MCF 10A (cell line): ENCODE results near the gene ANKMY1. TPM values are rescaled to one million over a fixed set of nuclear protein-coding genes. Genes with fewer than 3 reads are reported as not detected.

Source experiments
- BruUV-seq: library from RNA; stranded (reverse); fragments of 400-500 nt; replicated peaks from 2 replicates; lab custom pipeline; 2021; lab: Mats Ljungman, UMichigan
- CTCF ChIA-PET: fragments of 300-600 bp; sonication (Branson Sonifier 250); formaldehyde crosslinking; extraction: SDS; loops from one replicate; lab custom pipeline; 2021; ENCODE audit warnings: antibody characterized with exemption, inconsistent platforms; lab: Yijun Ruan, JAX
- POLR2A ChIA-PET: fragments of 300-600, 350-650 bp; sonication (Branson Sonifier 250); formaldehyde crosslinking; extraction: SDS; loops from one replicate; lab custom pipeline; 2020; ENCODE audit warnings: antibody characterized with exemption, inconsistent platforms; lab: Yijun Ruan, JAX
- DNase-seq: peaks from one replicate; pipeline ENCODE4 v3.0.0-alpha.2; 2018; ENCODE audit not compliant: unreplicated experiment
- H3K27ac Mint-ChIP-seq: one replicate; pipeline ENCODE4 v1.8.0; 2022; ENCODE audit warnings: mild to moderate bottlenecking, low read depth, mixed read lengths; ENCODE audit not compliant: unreplicated experiment
- H3K27me3 Mint-ChIP-seq: one replicate; pipeline ENCODE4 v1.8.0; 2022; ENCODE audit warnings: mixed read lengths; ENCODE audit not compliant: insufficient read depth, unreplicated experiment
- H3K36me3 Mint-ChIP-seq: one replicate; pipeline ENCODE4 v1.8.0; 2022; ENCODE audit warnings: mild to moderate bottlenecking, moderate library complexity, mixed read lengths; ENCODE audit not compliant: insufficient read depth, unreplicated experiment
- H3K4me1 Mint-ChIP-seq: one replicate; pipeline ENCODE4 v1.8.0; 2022; ENCODE audit warnings: mixed read lengths; ENCODE audit not compliant: insufficient read depth, unreplicated experiment
- H3K4me3 Mint-ChIP-seq: one replicate; pipeline ENCODE4 v1.8.0; 2022; ENCODE audit warnings: mild to moderate bottlenecking, moderate library complexity, mixed read lengths; ENCODE audit not compliant: unreplicated experiment
- H3K9me3 Mint-ChIP-seq: one replicate; pipeline ENCODE4 v1.8.0; 2022; ENCODE audit warnings: mixed read lengths; ENCODE audit not compliant: unreplicated experiment
- intact Hi-C: fragments of 100-400 bp; cut with micrococcal nuclease; formaldehyde crosslinking; loops from 2 replicates; pipeline ENCODE4 v1.14.1; 2022
- total RNA-seq: library from RNA; stranded (reverse); gene quantifications from 2 replicates; pipeline ENCODE4 v1.2.3, GENCODE V29; 2022
- TF ChIP-seq, protein P1 (sequence below): fragments of 200-600 bp; IDR thresholded peaks from one replicate; pipeline ENCODE4 v1.8.0; 2022; ENCODE audit warnings: antibody characterized with exemption, mild to moderate bottlenecking; ENCODE audit not compliant: unreplicated experiment

The ANKMY1 gene
- total RNA-seq, 1 experiment from 2014 or later: 22.2 TPM

DNA sequence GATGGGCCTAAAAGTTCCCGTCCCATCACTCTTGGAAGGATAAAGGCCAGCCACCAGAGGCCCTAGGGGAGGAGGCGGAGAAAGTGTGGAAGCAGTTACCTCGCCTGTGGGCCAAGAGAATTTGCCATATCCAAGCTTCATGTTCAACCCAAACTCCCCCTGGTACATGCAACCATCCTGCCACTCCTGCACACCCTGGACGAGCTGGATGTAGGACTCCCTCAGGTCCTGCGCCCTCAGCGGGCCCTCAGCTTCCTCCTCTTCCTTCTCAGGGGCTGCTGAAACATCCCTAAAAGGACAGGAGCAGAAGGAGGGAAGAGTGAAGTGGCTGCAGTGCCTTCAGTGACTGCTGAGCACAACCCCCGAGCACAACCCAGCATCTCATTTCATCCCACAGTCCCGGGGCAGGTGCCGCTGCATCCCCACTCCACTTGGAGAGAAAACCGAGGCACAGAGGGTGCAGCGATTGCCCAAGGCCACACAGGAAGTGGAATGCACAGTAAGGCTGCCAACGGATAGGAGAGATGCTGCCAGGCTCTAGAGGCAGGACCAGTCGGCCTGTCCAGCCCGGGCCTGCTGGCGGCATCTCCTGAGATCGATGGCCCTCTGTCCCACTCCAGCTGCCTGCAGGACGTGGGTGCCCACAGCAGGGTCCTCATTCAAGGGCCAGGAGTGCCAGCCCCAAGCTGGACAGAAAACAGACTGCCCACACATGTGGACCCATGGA lies 2.9 kb downstream of the ANKMY1 start:
- Mint-ChIP-seq H3K4me1 (peaks cover 16% of the 10 kb centered on the region), H3K9me3 (no peaks in the 10 kb centered on the region), H3K27ac (no peak overlapping the region), H3K36me3 (peaks cover 30% of the 10 kb centered on the region), H3K27me3 (no peaks in the 10 kb centered on the region), H3K4me3 (no peak overlapping the region)
- no TSS peak for BruUV-seq
- TF ChIP-seq, protein P1, sequence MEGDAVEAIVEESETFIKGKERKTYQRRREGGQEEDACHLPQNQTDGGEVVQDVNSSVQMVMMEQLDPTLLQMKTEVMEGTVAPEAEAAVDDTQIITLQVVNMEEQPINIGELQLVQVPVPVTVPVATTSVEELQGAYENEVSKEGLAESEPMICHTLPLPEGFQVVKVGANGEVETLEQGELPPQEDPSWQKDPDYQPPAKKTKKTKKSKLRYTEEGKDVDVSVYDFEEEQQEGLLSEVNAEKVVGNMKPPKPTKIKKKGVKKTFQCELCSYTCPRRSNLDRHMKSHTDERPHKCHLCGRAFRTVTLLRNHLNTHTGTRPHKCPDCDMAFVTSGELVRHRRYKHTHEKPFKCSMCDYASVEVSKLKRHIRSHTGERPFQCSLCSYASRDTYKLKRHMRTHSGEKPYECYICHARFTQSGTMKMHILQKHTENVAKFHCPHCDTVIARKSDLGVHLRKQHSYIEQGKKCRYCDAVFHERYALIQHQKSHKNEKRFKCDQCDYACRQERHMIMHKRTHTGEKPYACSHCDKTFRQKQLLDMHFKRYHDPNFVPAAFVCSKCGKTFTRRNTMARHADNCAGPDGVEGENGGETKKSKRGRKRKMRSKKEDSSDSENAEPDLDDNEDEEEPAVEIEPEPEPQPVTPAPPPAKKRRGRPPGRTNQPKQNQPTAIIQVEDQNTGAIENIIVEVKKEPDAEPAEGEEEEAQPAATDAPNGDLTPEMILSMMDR: no peak
- POLR2A ChIA-PET: no interaction called here
- DNase-seq: no peak
- CTCF ChIA-PET: no interaction called here
- intact Hi-C loops: no loop called here

DNA sequence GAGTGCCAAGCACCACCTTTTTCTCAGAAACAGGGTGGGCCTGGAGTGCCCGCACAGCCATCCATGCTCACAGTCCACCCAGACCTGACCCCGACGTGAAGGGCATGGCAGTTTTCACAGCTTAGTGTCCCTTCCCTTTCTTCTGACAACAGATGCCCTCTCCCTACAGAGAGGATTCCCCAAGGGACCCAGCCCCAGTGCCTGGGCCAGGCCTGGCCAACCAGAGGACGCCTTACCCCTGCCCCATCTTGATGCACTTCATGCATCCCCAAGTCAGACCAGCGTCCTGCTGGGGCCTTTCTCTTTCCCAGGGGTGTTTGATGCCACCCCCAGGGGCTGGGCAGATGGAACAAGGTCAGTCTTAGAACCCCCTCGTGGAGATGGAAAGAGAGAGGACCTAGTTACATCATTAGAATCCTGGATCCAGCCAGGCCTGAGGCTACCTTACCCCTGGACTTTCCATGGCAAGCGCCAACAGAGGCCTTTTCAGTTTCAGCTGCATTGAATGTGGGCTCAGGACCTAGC lies 3.8 kb downstream of the ANKMY1 start:
- CTCF ChIA-PET: no interaction called here
- POLR2A ChIA-PET: interaction anchor here (0.7 kb wide), 1 partner anchor 32 kb away, joined by 3 read pairs; the partner anchor contains the start of gene CAPN10
- Mint-ChIP-seq H3K4me1 (peaks cover 15% of the 10 kb centered on the region), H3K9me3 (no peaks in the 10 kb centered on the region), H3K27ac (no peak overlapping the region), H3K36me3 (peaks cover 30% of the 10 kb centered on the region), H3K27me3 (no peaks in the 10 kb centered on the region), H3K4me3 (no peak overlapping the region)
- no TSS peak for BruUV-seq
- DNase-seq: no peak
- intact Hi-C loops: no loop called here
- TF ChIP-seq, protein P1: no peak

DNA sequence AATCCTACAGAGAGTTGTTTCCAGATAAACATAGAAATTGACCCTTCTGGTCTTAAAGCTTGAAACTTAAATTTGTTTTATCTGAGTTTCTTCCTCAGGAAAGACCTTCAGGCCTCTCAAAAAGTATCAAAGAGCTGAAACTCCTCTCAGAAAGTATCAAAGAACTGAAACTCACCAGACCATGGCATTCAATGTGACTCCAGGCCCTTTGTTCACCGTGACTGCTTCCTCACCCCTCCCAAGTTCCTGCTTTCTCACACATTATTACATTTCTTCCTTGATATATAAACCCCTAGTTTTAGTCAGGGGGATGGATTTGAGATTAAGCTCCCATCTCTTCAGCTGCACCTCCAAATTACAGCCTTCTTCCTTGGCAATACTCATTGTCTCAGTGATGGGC lies 6.0 kb downstream of the ANKMY1 start:
- Mint-ChIP-seq H3K36me3 (peaks cover 24% of the 10 kb centered on the region), H3K4me3 (no peak overlapping the region), H3K27me3 (no peaks in the 10 kb centered on the region), H3K27ac (no peak overlapping the region), H3K9me3 (no peaks in the 10 kb centered on the region), H3K4me1 (peaks cover 6% of the 10 kb centered on the region)
- POLR2A ChIA-PET: interaction anchor here (0.8 to 1.4 kb wide), 3 partner anchors 9 to 256 kb away, joined by 3 to 4 read pairs (median 3); partner anchors contain the start of gene CAPN10
- TF ChIP-seq, protein P1: no peak
- intact Hi-C loops: no loop called here
- BruUV-seq: no TSS peak
- CTCF ChIA-PET: interaction anchor here (0.9 to 1.7 kb wide), 2 partner anchors 14 to 38 kb away, joined by 3 read pairs; no protein-coding TSS in a partner anchor
- DNase-seq: no peak

DNA sequence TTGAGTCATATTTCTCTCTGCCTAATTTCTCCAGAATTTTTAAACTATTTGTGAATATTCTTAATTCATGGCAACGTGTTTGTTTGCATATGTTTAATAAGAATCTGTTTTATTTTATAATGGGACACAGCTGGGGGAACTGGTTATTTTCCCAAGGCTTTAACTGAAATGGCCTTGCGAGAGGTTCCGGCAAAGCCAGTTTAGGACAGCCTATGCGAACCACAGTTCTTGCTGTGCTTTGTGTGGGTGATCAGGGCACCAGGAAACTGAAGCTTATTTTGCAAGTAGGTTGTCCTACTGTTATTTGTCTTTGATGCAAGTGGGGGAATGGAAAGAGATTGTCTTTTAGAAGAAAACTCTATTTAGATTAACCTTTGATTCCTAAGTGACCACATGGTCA lies 6.5 kb downstream of the ANKMY1 start:
- BruUV-seq: no TSS peak
- no peak overlapping the region for H3K4me3 Mint-ChIP-seq
- no peaks in the 10 kb centered on the region for H3K9me3 Mint-ChIP-seq
- ChIA-PET POLR2A (interaction anchor here (0.6 to 1.4 kb wide), 4 partner anchors 9 to 257 kb away, joined by 3 to 4 read pairs (median 3); partner anchors contain the start of gene CAPN10), CTCF (interaction anchor here (0.9 to 1.7 kb wide), 2 partner anchors 14 to 37 kb away, joined by 3 read pairs; no protein-coding TSS in a partner anchor)
- no peak overlapping the region for H3K27ac Mint-ChIP-seq
- no peak for DNase-seq
- H3K4me1 Mint-ChIP-seq: peaks cover 1% of the 10 kb centered on the region
- H3K27me3 Mint-ChIP-seq: no peaks in the 10 kb centered on the region
- peaks cover 24% of the 10 kb centered on the region for H3K36me3 Mint-ChIP-seq
- TF ChIP-seq, protein P1: no peak
- intact Hi-C loops: no loop called here
